Islet of Langerhans (tissue), 1 donor: Measurements from ENCODE around the gene XBP1.
"Not testable (repeated sequence)": the region's sequence is repeated elsewhere in the genome, so short reads cannot be mapped to it uniquely, and the experiment has no call there.

ENCODE experiments used
- FAIRE-seq: peaks from one replicate; lab custom pipeline; 2011; peaks lifted over from hg19 to GRCh38; lab: Jason Lieb, UNC

Gene XBP1

DNA sequence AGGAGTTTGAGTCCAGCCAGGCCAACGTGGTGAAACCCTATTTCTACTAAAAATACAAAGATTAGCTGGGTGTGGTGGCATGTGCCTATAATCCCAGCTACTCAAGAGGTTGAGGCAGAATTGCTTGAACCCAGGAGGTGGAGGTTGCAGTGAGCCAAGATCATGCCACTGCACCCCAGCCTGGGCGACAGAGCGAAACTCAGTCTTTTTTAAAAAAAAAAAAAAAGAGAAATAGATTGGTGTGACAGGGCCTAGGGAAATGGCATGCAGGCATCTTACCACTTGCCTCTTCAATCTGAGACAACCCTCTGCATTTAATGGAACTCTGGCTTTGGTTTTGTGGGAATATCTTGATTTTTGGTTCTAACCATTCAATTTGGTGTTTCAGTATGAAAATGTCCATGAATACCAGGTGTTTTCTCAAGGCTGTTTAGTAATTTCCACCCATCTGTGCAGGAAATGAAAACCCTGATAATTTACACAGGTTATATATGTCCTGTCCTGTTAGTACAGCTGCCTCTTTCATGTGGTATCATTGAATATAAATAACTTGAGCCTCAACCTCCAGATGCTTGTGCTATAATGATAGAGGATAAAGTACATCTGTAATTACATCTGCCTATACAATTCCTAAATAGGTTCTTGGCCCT is 8.4 kb downstream of the XBP1 start:
- no peak for FAIRE-seq

DNA sequence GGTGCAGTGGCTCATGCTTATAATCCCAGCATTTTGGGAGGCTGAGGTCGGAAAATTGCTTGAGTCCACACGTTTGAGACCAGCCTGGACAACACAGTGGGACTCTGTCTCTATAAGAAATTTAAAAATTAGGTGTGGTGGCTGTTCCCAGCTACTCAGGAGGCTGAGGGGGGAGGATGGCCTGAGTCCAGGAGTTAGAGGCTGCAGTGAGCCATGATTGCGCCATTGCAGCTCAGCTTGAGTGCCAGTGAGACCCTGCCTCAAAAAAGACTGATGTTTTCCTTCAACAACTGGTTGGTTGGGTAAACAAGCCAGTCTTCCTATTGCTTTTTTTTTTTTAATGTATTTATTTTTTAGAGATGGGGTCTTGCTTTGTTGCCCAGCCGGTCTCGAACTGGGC is 9.2 kb downstream of the XBP1 start:
- FAIRE-seq = no peak

DNA sequence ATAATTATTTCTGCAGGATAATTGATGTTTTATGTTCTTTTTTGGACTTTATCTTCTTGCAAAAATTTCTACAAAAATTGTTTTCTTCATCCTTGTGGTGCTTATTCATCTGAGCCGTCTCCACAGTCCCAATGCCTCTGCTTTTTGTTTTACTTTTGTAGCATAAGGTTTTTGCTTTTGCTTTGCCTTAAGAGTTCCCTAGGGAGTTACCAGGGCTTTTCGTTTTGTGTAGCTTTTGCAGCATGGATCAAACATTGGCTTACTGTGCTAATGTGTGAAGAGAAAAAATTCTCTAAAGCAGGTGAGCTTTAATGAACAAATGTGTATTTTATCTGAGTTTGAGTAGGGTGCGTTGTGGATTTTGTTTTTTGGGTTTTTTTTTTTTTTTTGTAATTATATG is 11.8 kb downstream of the XBP1 start:
- FAIRE-seq = no peak

DNA sequence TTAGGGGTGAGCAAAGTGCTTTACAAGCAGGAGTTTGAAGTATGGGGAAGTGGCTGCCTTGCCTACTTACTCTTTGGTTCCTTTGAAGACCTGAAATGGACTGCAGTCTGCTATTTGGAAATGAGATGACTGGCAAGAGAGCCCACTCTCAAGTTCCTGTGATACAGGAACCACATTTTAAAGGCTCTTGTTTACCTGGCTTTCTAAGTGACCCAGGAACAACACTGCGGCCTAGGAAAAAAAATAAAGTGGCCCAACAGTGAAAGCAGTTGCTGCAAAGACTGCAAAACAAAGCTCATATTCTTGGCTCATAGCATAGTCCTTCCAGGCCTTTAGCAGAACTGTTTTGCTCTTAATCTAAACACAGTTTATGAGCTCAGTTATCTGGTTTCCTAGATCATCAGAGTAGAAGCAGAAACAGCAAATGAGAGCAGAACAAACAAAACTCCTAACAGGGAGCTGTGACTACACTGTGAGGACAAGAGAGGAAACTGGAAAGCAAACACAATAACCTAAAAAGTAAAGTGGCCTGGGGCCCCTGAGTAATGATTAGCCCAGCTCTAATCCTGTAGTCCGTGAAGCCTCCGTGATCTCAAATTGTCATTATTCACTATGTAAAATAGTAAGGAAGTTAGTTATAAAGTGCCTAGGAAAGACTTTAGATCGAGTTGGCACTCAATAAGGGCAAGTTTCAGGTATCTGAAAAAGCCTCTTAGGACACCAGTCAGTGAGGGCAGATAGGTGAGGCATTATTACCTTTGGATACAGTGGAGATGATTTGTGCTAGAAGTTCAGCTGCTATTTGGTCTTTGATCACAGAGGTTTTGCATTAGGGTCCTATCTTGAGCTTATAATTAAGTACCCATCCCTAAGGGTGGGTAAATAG is 16.3 kb downstream of the XBP1 start:
- FAIRE-seq = peak; percentile 97

DNA sequence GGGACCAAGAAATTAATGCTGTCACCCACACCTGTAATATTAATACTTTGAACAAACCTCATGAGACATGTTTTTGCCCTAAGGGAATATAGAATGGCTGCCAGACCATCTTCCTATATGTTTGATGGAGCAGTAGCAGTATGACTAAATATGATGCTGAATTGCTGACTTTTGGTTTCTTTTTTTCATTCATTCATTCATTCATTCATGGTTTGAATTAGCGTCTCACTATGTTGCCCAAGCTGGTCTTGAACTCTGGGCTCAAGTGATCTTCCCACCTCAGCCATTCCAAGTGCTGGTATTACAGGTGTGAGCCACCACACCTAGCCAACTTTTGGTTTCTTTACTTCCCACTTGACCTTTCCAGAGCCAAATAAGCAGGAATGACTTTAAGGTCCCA is 20.1 kb downstream of the XBP1 start:
- no peak for FAIRE-seq

DNA sequence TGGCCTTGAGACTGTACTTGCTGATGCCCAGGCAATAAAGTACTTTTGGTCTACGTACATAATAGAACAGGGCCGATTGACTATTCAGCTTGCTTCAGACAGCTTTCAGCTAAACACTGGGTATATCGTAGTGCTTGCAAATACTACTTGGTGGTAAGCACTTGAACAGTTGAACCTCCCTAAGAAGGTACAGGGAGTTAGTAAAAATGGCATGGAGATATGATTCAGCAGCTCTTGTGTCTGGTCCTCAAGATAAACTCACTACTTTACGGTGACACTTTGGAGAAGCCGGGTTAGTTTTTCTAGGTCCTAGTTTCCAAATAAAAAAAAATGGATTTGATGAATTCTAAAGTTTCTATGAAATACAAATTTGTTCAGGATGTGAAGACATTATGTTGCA is 20.5 kb downstream of the XBP1 start:
- no peak for FAIRE-seq

DNA sequence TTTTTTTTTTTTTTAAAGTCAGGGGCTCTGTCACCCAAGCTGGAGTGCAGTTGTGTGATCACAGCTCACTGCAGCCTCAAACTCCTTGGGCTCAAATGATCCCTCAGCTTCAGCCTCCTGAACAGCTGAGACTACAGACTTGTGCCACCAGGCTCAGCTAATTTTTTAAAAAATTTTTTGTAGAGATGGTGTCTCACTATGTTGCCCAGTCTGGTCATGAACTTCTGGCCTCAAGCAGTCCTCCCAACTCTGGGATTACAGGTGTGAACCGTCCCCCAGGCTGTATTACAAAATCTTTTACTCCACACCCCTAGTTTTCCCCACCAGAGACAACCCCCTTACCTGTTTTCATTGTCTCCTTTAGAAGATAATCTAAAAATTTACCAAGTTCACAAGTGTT is 26.0 kb downstream of the XBP1 start:
- FAIRE-seq = no peak

DNA sequence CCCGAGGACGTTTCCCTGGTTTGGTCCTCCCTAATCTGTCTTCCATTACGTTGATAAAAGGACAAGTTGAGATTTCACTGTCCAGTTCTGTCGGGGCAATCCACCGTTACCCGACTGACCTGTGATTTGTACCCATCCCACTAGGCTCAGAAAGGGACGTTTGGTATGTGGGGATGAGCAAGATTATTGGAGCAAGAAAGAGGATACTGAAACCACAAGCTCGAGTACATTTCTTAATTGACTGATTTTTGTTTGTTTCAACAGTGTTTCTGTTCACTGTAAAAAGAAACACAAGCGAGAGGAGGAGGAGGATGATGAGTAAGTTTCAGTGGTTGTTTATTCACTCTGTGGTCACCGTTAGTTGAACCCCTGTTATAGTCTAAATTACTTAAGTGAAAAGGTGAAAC is 26.9 kb downstream of the XBP1 start:
- FAIRE-seq = no peak

DNA sequence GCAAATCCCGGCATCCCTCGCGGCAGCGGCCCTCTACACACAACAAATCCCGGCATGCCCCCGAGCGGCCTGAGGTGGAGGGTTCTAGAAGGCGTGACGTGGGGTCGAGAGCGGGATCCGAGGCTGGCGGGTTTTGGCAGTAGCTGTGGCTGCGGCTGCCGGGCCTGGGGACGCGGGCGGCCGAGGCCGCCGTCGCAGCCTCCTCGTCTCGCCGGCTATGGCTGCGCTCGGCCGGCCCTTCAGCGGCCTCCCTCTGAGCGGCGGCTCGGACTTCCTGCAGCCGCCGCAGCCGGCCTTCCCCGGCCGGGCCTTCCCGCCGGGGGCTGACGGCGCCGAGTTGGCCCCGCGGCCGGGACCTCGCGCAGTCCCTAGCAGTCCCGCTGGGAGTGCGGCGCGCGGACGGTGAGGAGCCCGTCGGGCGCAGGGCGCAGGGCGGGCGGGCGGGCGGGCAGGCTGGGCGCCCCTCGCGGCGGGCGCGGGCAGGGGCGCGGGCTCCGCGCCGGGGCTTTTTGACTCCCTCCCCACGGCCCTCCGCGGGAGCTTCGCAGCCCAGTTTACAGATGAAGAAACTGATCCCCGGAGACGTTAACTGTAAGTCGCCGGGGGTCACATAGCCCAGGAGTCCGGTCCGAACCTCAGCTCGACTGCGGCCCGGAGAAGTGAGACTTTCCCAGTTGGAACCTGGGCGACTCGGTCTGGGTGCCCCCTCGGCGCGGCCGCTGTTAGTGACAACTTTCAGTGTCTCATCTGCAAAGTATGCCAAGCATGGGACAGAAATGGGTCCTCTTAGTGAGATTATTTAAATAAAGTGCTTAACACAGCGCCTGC is 27.5 kb downstream of the XBP1 start, which contains the start of gene CCDC117:
TSS of gene CCDC117 (plus strand) at position 63 of the 828 bp plus-strand sequence. CDS start at position 218, 155 bp downstream.
- FAIRE-seq = no peak

DNA sequence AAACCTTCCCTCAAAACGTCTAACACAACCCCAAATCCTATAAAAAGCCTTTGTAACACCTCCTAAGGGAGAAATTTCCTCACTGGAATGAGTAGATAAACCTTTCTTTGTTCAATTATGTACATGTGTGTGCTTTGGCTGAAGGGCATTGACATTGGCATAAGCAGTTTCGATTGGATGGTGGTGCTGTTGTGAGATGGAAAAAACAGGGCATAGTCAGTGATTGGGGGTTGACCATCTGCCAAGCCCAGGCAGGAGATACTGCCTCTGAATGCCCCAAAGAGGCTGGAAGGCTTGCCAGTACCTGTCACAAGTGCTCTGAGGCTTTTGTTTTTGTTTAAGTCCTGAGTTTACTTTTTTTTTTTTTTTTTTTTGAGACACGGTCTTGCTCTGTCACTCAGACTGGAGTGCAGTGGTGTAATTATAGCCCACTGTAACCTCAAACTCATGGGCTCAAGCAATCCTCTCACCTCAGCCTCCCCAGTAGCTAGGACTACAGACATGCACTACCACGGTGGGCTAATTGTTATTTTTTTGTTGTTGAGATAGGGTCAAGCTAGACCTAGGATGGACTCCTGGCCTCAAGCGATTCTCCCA is 29.1 kb downstream of the XBP1 start:
- no peak for FAIRE-seq

DNA sequence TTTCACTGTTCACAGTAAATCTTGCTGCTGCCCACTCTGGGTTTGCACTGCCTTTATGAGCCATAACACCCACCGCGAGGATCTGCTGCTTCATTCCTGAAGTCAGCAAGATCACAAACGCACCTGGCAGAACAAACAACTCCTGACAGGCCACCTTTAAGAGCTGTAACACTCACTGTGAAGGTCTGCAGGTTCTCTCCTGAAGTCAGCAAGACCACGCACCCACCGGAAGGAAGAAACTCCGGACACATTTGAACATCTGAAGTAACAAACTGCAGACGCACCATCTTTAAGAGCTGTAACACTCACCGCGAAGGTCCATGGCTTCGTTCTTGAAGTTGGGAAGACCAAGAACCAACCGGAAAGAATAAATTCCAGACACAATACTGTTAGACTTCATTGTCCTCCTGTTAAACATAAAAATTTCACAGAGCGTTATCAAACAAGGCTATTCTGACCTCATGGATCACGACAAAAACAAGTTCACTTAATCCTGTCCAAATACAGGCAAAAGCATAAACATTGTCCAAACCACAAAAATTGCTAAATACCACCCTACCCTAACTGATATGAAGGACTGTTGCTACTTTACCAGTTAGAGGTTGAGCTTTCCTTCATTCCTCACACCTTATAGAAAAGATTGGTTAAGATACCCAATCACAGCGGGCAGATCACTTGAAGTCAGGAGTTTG is 30.8 kb downstream of the XBP1 start:
- FAIRE-seq = no peak

DNA sequence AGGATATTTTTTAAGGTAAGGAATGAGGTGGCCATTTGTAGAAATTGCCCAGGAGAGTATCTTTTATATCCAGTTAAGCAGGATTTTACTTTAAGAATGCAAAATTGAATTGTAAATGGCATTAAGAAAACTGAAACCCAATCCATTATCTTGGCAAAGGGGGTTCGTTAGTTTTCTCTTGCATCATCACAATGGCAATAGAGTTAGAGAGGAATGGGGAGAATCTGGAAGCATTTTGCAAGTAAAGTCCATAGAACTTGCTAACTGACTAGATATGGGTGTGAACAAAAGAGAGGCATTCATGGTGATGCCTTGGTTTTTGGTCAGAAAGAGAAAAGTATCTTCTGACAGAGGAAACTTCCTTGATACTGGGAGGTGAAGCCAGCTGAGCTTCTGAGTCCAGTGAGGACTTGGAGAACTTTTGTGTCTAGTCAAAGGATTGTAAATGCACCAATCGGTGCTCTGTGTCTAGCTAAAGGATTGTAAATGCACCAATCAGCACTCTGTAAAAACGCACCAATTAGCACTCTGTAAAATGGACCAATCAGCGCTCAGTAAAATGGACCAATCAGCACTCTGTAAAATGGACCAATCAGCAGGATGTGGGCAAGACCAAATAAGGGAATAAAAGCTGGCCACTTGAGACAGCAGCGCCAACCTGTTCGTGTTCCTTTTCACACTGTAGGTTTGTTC is 31.5 kb downstream of the XBP1 start:
- no peak for FAIRE-seq

DNA sequence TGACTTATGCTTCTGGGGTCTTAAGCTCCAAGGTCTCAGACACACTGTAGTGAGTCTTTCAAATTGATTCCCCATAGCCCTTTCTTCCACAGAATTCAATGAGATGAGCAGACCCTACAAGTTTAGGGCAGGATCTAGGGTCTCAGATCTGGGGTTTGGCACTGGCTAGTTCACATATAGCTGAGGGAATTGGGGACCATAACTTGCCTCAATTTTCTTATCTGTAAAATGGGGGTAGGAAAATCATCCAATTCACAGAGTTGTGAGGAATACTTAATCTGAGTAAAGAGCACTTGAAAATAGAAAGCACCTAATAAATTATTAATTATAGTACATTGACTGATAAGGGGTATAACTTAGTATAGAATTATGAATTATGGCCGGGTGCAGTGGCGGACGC is 33.7 kb downstream of the XBP1 start:
- FAIRE-seq = no peak

DNA sequence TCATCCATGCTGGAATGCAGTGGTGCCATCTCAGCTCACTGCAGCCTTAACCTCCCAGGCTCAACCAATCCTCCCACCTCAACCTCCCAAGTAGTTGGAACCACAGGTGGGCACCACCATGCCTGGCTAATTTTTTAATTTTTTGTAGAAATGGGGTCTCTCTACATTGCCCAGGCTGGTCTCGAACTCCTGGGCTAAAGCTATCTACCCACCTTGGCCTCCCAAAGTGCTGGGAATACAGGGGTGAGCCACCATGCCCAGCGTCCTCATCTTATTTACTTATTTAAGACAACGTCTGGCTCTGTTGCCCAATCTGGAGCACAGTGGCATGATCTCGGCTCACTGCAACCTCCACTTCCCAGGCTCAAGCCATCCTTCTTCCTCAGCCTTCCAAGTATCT is 38.4 kb downstream of the XBP1 start:
- FAIRE-seq = not testable (repeated sequence)

DNA sequence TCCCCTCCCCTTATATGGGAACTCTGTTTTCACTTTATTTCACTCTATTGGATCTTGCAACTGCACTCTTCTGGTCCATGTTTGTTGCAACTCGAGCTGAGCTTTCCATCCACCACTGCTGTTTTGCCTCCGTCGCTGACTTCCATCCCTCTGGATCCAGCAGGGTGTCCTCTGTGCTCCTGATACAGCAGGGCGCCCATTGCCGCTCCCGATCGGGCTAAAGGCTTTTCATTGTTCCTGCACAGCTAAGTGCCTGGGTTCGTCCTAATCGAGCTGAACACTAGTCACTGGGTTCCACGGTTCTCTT is 39.0 kb downstream of the XBP1 start:
- FAIRE-seq = no peak

DNA sequence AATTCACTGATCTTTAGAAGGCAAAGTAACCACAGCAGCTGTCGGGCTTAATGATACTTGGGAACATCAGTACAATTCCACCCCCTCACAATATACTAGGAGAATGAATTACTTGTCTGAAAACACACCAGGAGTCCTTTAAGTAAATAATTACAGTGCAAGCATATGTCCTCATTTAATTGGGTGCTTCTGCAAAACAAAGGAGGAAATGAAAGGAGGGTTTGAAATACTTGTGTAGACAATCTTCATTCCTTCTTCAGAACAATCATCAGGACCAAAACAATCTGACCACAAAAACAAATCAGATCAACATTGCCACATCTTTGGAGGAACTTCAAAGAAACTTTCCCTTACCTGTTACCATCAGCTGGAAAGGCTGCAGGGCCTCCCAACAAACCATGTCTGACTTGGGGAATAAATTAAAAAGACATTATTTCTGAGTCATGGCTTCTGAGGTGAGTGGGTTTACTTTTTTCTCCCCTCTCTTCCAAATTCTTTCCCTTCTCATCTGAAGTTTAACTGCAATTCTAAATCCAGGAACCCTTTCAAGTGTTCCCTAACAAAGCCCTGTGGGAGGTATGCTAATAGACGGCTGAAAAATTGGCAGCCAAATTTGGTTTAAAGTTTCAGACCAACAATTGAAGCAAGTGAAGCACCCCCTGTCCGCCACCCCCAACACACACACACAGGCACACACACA is 40.4 kb downstream of the XBP1 start:
- no peak for FAIRE-seq

DNA sequence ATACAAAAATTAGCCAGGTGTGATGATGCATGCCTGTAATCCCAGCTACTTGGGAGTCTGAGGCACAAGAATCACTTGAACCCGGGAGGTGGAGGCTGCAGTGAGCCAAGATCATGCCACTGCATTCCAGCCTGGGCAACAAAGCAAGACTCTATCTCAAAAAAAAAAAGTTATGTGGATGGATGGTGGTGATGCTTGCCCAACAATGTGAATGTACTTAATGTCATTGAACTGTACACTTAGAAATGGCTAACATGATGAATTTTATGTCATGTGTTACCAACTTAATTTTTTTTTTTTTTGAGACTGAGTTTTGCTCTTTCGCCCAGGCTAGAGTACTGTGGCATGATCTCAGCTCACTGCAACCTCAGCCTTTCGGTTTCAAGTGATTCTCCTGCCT is 45.9 kb downstream of the XBP1 start:
- FAIRE-seq = not testable (repeated sequence)

DNA sequence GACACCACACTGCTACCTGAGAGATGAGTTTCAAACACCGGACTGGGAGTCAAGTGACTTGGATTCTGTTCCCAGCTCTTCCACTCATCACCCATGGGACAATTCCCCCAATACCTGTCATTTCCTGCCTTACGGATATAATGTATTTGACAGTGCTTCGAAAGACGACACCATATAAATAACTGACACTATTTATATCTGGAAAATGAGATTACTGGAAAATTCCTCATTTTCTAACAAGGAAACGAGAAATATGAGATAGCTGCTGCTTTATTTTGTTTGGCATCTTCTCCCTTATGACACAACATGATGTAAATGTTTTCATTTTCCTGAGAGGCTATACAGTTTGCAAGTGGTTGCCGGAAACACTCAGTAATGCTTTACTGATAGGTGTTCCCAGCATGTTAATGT is 49.9 kb downstream of the XBP1 start:
- no peak for FAIRE-seq
